Ramos (cell line): ENCODE measurements around the gene FAM81A.
"Not testable (repeated sequence)": the region's sequence is repeated elsewhere in the genome, so short reads cannot be mapped to it uniquely, and the experiment has no call there.

ENCODE experiments used
- in situ Hi-C: fragments of 300-500 bp; cut with MboI; formaldehyde crosslinking; loops from one replicate; pipeline ENCODE4 v1.14.3; 2022; ENCODE audit warnings: low sequenced_read_pairs; ENCODE audit not compliant: unreplicated experiment

The FAM81A gene

GRCh38 chr15:59420986-59421618 lies 16.9 kb upstream of the FAM81A start:
- in situ Hi-C loops, result no loop called here

- in situ Hi-C loops, result no loop called here
These were observed 13.4 kb upstream of the FAM81A start for GRCh38 chr15:59424616-59425015.

- in situ Hi-C loops, result not testable (repeated sequence)
These were observed 9.1 kb upstream of the FAM81A start for GRCh38 chr15:59428898-59429297.

GRCh38 chr15:59432389-59432788 lies 5.6 kb upstream of the FAM81A start:
- in situ Hi-C loops, result no loop called here

- in situ Hi-C loops, result no loop called here
These were observed 3.5 kb upstream of the FAM81A start for GRCh38 chr15:59434481-59434880.

GRCh38 chr15:59436774-59437141 lies 1.2 kb upstream of the FAM81A start:
- in situ Hi-C loops, result no loop called here

- in situ Hi-C loops, result no loop called here
These were observed 707 bp upstream of the FAM81A start for GRCh38 chr15:59437142-59437816.

- in situ Hi-C loops, result no loop called here
These were observed 772 bp downstream of the FAM81A start for GRCh38 chr15:59438625-59439290.

- in situ Hi-C loops, result no loop called here
These were observed 1.6 kb downstream of the FAM81A start for GRCh38 chr15:59439576-59439975.

- in situ Hi-C loops, result no loop called here
These were observed 5.5 kb downstream of the FAM81A start for GRCh38 chr15:59443341-59444072.

GRCh38 chr15:59444081-59444835 lies 6.3 kb downstream of the FAM81A start:
- in situ Hi-C loops, result no loop called here

GRCh38 chr15:59444980-59445545 lies 7.1 kb downstream of the FAM81A start:
- in situ Hi-C loops, result no loop called here

GRCh38 chr15:59446232-59446957 lies 8.4 kb downstream of the FAM81A start:
- in situ Hi-C loops, result no loop called here

- in situ Hi-C loops, result no loop called here
These were observed 9.4 kb downstream of the FAM81A start for GRCh38 chr15:59447367-59447766.

GRCh38 chr15:59448871-59449270 lies 10.9 kb downstream of the FAM81A start:
- in situ Hi-C loops, result no loop called here

GRCh38 chr15:59453474-59454215 lies 15.7 kb downstream of the FAM81A start:
- in situ Hi-C loops, result no loop called here

- in situ Hi-C loops, result no loop called here
These were observed 18.1 kb downstream of the FAM81A start for GRCh38 chr15:59456114-59456513.

- in situ Hi-C loops, result no loop called here
These were observed 19.1 kb downstream of the FAM81A start for GRCh38 chr15:59457103-59457502.

GRCh38 chr15:59461521-59461920 lies 23.5 kb downstream of the FAM81A start:
- in situ Hi-C loops, result no loop called here
